OCI-LY3 (cell line): Measurements from ENCODE around the gene RPUSD1.

Experiments used
- EZH2phosphoT487 ChIP-seq: fragments of 200-600 bp; shearing (Covaris generic); IDR thresholded peaks from 2 replicates; pipeline ENCODE4 v1.6.1; 2018; ENCODE audit warnings: antibody characterized with exemption, mixed run types, low read depth
- TF ChIP-seq, protein P1 (sequence below): fragments of 200-600, 300-600 bp; sonication (generic); IDR thresholded peaks from 2 replicates; pipeline ENCODE4 v1.5.1; 2014; ENCODE audit warnings: antibody characterized with exemption, low read length, low read depth

DNA sequence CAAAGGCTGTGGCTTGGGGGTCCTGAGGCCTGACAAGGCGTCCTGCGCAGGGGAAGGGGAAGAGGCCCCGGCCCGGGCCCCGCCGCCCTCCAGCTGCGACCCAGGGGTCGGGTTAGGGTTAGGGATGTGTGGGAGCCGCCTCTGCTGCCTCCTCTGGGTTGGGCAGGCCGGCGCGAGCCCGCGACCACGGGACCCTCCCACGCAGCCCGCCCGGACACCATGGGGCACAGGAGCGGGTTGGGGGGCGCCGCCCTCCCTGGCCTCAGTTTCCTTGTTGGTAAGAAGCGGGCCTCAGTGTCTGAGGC lies 47.8 kb downstream of the RPUSD1 start:
- TF ChIP-seq, protein P1, sequence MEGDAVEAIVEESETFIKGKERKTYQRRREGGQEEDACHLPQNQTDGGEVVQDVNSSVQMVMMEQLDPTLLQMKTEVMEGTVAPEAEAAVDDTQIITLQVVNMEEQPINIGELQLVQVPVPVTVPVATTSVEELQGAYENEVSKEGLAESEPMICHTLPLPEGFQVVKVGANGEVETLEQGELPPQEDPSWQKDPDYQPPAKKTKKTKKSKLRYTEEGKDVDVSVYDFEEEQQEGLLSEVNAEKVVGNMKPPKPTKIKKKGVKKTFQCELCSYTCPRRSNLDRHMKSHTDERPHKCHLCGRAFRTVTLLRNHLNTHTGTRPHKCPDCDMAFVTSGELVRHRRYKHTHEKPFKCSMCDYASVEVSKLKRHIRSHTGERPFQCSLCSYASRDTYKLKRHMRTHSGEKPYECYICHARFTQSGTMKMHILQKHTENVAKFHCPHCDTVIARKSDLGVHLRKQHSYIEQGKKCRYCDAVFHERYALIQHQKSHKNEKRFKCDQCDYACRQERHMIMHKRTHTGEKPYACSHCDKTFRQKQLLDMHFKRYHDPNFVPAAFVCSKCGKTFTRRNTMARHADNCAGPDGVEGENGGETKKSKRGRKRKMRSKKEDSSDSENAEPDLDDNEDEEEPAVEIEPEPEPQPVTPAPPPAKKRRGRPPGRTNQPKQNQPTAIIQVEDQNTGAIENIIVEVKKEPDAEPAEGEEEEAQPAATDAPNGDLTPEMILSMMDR: no peak
- TF ChIP-seq EZH2phosphoT487: no peak
